IMR-90 (cell line): Measurements from ENCODE around the gene IL1RAPL1. TPM values are rescaled to one million over a fixed set of nuclear protein-coding genes. Genes with fewer than 3 reads are reported as not detected.

Source experiments
- ATAC-seq: fragments of 200-7000 bp; cut with Tn5 transposase; 2 replicates; pipeline ENCODE4 v1.9.1; 2020; ENCODE audit warnings: low read depth, mild to moderate bottlenecking, moderate library complexity
- BruUV-seq: library from RNA; stranded (reverse); fragments of 400-500 nt; replicated peaks from 2 replicates; lab custom pipeline; 2021; lab: Mats Ljungman, UMichigan
- CTCF ChIA-PET: fragments of 300-600 bp; formaldehyde crosslinking; extraction: SDS; loops from one replicate; lab custom pipeline; 2021; ENCODE audit warnings: antibody characterized with exemption; lab: Yijun Ruan, JAX
- POLR2A ChIA-PET: fragments of 300-600 bp; sonication (Branson Sonifier 250); formaldehyde crosslinking; loops from one replicate; lab custom pipeline; 2022; ENCODE audit warnings: antibody characterized with exemption; ENCODE audit not compliant: unreplicated experiment; lab: Charles Lee
- DNase-seq: peaks from one replicate; pipeline ENCODE4 v3.0.0; 2013
- H2AFZ ChIP-seq: replicated peaks from 2 replicates; pipeline ENCODE3; 2013; ENCODE audit warnings: low read length, mild to moderate bottlenecking; ENCODE audit not compliant: poor library complexity
- H2AK5ac ChIP-seq: 2 replicates; pipeline ENCODE4 v1.6.1; 2013; ENCODE audit warnings: low read depth, low read length, inconsistent platforms
- H2AK9ac ChIP-seq: replicated peaks from 2 replicates; pipeline ENCODE3; 2013; ENCODE audit warnings: mild to moderate bottlenecking, low read depth, low read length, moderate library complexity; ENCODE audit not compliant: poor library complexity
- H2BK120ac ChIP-seq: 2 replicates; pipeline ENCODE4 v1.6.1; 2013; ENCODE audit warnings: low read depth, low read length, inconsistent platforms
- H2BK15ac ChIP-seq: 3 replicates; pipeline ENCODE4 v1.6.1; 2013; ENCODE audit warnings: low read depth, low read length, inconsistent platforms
- H2BK20ac ChIP-seq: 2 replicates; pipeline ENCODE4 v1.6.1; 2013; ENCODE audit warnings: low read depth, mild to moderate bottlenecking, inconsistent platforms, low read length, moderate library complexity
- H2BK5ac ChIP-seq: 2 replicates; pipeline ENCODE4 v1.6.1; 2013; ENCODE audit warnings: mild to moderate bottlenecking, low read depth, low read length, inconsistent platforms; ENCODE audit not compliant: poor library complexity, severe bottlenecking
- H3K14ac ChIP-seq: replicated peaks from 2 replicates; pipeline ENCODE4 v1.6.1; 2013; ENCODE audit warnings: low read depth, low read length, inconsistent platforms
- H3K18ac ChIP-seq: 2 replicates; pipeline ENCODE4 v1.6.1; 2013; ENCODE audit warnings: low read depth, low read length, control low read depth
- H3K23ac ChIP-seq: 2 replicates; pipeline ENCODE4 v1.6.1; 2013; ENCODE audit warnings: low read depth, low read length, inconsistent platforms
- H3K27ac ChIP-seq: 2 replicates; pipeline ENCODE4 v1.5.1; 2013; ENCODE audit warnings: mild to moderate bottlenecking, control low read depth, low read length; ENCODE audit not compliant: insufficient read depth
- H3K27me3 ChIP-seq: 2 replicates; pipeline ENCODE4 v1.6.1; 2013; ENCODE audit warnings: low read length; ENCODE audit not compliant: control insufficient read depth, insufficient read depth
- H3K36me3 ChIP-seq: 2 replicates; pipeline ENCODE4 v1.6.1; 2013; ENCODE audit warnings: low read length, mixed read lengths; ENCODE audit not compliant: control insufficient read depth, insufficient read depth
- H3K4ac ChIP-seq: 2 replicates; pipeline ENCODE4 v1.6.1; 2013; ENCODE audit warnings: low read depth, low read length, inconsistent platforms
- H3K4me1 ChIP-seq: 2 replicates; pipeline ENCODE4 v1.6.1; 2013; ENCODE audit warnings: low read length, mixed read lengths; ENCODE audit not compliant: control insufficient read depth, insufficient read depth
- H3K4me2 ChIP-seq: 2 replicates; pipeline ENCODE4 v1.6.1; 2013; ENCODE audit warnings: low read depth, mild to moderate bottlenecking, control low read depth, low read length, moderate library complexity
- H3K4me3 ChIP-seq: 2 replicates; pipeline ENCODE4 v1.5.1; 2013; ENCODE audit warnings: low read depth, mild to moderate bottlenecking, control low read depth, low read length, moderate library complexity; ENCODE audit not compliant: insufficient read depth
- H3K56ac ChIP-seq: 2 replicates; pipeline ENCODE4 v1.6.1; 2013; ENCODE audit warnings: low read length, inconsistent platforms; ENCODE audit not compliant: insufficient read depth; ENCODE audit errors: extremely low read depth
- H3K79me1 ChIP-seq, 2 experiments: 2 replicates each; pipeline ENCODE4 v1.6.1; 2013; ENCODE audit warnings: low read length in 2 of 2, inconsistent platforms in 1 of 2, low read depth in 1 of 2
- H3K9ac ChIP-seq: 2 replicates; pipeline ENCODE4 v1.6.1; 2013; ENCODE audit warnings: low read depth, low read length, control low read depth
- H3K9me1 ChIP-seq: 2 replicates; pipeline ENCODE4 v1.6.1; 2013; ENCODE audit warnings: low read length, inconsistent platforms; ENCODE audit not compliant: insufficient read depth
- H3K9me3 ChIP-seq: 2 replicates; pipeline ENCODE4 v1.6.1; 2013; ENCODE audit warnings: low read length; ENCODE audit not compliant: control insufficient read depth, insufficient read depth
- H4K20me1 ChIP-seq: 2 replicates; pipeline ENCODE4 v1.6.1; 2013; ENCODE audit warnings: low read length, inconsistent platforms; ENCODE audit not compliant: insufficient read depth
- H4K5ac ChIP-seq: 2 replicates; pipeline ENCODE4 v1.6.1; 2013; ENCODE audit warnings: mild to moderate bottlenecking, low read depth, low read length, control low read depth
- H4K8ac ChIP-seq, 2 experiments: 2 replicates each; pipeline ENCODE4 v1.6.1; 2013; ENCODE audit warnings: low read depth in 2 of 2, low read length in 2 of 2, control low read depth in 1 of 2, inconsistent platforms in 1 of 2
- H4K91ac ChIP-seq: 2 replicates; pipeline ENCODE4 v1.6.1; 2013; ENCODE audit warnings: low read depth, low read length, inconsistent platforms; ENCODE audit not compliant: insufficient read depth
- FOS ChIP-seq: fragments of 150-350 bp; IDR thresholded peaks from 2 replicates; pipeline ENCODE4 v1.6.1; 2016; ENCODE audit warnings: low read depth, low read length
- dilution Hi-C: fragments of 300-500 bp; cut with HindIII; formaldehyde crosslinking; loops from one replicate; pipeline ENCODE4 v1.14.3; 2018; ENCODE audit warnings: low sequenced_read_pairs; ENCODE audit not compliant: unreplicated experiment
- in situ Hi-C: fragments of 300-500 bp; cut with MboI; formaldehyde crosslinking; loops from 3 replicates; pipeline ENCODE4 v1.14.3; 2019; ENCODE audit warnings: low sequenced_read_pairs, inconsistent platforms, mixed read lengths
- intact Hi-C: fragments of 100-400 bp; cut with micrococcal nuclease; formaldehyde crosslinking; loops from 2 replicates; pipeline ENCODE4 v1.10.0; 2022
- polyA plus RNA-seq, 3 experiments: library from polyadenylated mRNA; depleted of rRNA; stranded (reverse); fragments of >200 nt; gene quantifications; 2 replicates each; pipeline ENCODE4 v1.2.3, GENCODE V29; 2012; ENCODE audit warnings: low replicate concordance in 1 of 3
- total RNA-seq: library from RNA; depleted of rRNA; stranded (reverse); fragments of >200 nt; gene quantifications from 2 replicates; pipeline ENCODE4 v1.2.3, GENCODE V29; 2012

Gene IL1RAPL1
- total and polyA plus RNA-seq, 2 of the 4 experiments (the other 2 are of a cell fraction), result 1.5 to 9.0 TPM

GRCh38 chrX:29852767-29853166, 1265.5 kb downstream of the IL1RAPL1 start:
- no peak overlapping the region for H3K14ac ChIP-seq
- POLR2A ChIA-PET, result no interaction called here
- no peak overlapping the region for H2AK5ac ChIP-seq
- peak; percentile 28 for DNase-seq
- no peak overlapping the region for H3K27ac ChIP-seq
- dilution Hi-C loops, result no loop called here
- no peak overlapping the region for H2BK20ac ChIP-seq
- peaks cover 2% of the 10 kb centered on the region for H3K27me3 ChIP-seq
- no peaks in the 10 kb centered on the region for H3K4me1 ChIP-seq
- H3K9me1 ChIP-seq, result no peaks in the 10 kb centered on the region
- H2BK15ac ChIP-seq, result no peak overlapping the region
- H3K4ac ChIP-seq, result no peak overlapping the region
- H2BK5ac ChIP-seq, result no peak overlapping the region
- no peak overlapping the region for H3K23ac ChIP-seq
- no peaks in the 10 kb centered on the region for H3K79me1 ChIP-seq
- no peak overlapping the region for H2BK120ac ChIP-seq
- no peaks in the 10 kb centered on the region for H3K9me3 ChIP-seq
- H3K36me3 ChIP-seq, result no peaks in the 10 kb centered on the region
- H2AFZ ChIP-seq, result no peak overlapping the region
- H3K18ac ChIP-seq, result no peak overlapping the region
- no peaks in the 10 kb centered on the region for H4K20me1 ChIP-seq
- H2AK9ac ChIP-seq, result no peak overlapping the region
- no peak overlapping the region for H4K8ac ChIP-seq
- intact Hi-C loops, result no loop called here
- H4K5ac ChIP-seq, result no peak overlapping the region
- CTCF ChIA-PET, result interaction anchor here (0.8 kb wide), 1 partner anchor 16 kb away, joined by 3 read pairs; no protein-coding TSS in a partner anchor
- no peak overlapping the region for H3K4me3 ChIP-seq
- no TSS peak for BruUV-seq
- no peak overlapping the region for H3K4me2 ChIP-seq
- in situ Hi-C loops, result no loop called here
- no peak overlapping the region for H3K9ac ChIP-seq
- H4K91ac ChIP-seq, result no peak overlapping the region
- TF ChIP-seq FOS, result no peak
- H3K56ac ChIP-seq, result no peak overlapping the region
- no peak; the same call in 1 of the 2 replicates for ATAC-seq
